Measurements from ENCODE around the gene CBX5.

Gene CBX5

DNA sequence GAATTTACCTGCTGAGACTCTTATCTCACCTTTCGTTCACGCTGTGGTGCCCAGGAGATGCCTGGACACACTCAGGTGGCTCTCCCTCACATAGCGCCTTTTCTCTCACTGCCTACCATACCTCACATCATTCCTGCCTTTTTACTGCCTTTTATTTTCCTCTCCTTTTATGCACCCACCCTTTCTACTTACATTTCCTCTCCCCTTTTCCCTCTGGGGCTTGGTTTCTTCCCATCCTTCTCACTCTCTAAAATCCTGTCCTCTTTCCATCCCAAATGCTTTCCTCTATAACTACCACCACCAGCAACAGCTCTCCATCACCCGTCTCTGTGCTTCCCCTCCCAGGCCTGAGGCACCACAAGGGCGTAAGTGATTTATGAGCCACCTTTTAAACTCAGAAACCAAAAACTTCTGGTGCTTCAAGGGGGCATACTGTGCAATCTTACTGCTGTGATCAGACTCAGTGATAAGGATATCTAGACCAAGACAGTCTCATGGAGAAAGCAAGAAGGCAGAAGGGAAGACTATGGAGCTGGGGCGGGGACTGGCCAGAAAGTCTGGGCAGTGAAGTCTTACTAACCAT, 58.4 kb downstream of the CBX5 start:
- TF ChIP-seq, protein P1, sequence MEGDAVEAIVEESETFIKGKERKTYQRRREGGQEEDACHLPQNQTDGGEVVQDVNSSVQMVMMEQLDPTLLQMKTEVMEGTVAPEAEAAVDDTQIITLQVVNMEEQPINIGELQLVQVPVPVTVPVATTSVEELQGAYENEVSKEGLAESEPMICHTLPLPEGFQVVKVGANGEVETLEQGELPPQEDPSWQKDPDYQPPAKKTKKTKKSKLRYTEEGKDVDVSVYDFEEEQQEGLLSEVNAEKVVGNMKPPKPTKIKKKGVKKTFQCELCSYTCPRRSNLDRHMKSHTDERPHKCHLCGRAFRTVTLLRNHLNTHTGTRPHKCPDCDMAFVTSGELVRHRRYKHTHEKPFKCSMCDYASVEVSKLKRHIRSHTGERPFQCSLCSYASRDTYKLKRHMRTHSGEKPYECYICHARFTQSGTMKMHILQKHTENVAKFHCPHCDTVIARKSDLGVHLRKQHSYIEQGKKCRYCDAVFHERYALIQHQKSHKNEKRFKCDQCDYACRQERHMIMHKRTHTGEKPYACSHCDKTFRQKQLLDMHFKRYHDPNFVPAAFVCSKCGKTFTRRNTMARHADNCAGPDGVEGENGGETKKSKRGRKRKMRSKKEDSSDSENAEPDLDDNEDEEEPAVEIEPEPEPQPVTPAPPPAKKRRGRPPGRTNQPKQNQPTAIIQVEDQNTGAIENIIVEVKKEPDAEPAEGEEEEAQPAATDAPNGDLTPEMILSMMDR (IDR thresholded peaks at IDR 0.05; ENCODE audit: insufficient read depth, low read depth, low read length, missing control alignments), result no peak
- DNase-seq (ENCODE audit: low read depth), result no peak
- no peak overlapping the region for H3K4me3 ChIP-seq (ENCODE audit: low read depth, low read length)

DNA sequence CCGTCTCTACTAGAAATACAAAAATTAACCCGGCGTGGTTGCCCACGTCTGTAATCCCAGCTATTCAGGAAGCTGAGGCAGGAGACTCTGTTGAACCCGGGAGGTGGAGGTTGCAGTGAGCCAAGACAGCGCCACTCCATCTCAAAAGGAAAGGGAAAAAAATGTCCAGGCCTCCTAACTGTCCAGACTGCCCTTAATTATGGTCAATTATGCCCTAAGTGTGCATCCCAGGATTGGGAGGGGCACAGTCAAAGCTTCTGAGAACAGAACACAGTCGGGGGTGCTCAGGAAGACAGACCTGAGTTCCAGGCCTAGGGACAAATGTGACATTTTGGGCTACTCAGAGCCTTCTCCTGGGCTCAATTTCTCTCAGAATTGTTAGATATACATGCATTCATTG, 59.4 kb downstream of the CBX5 start:
- TF ChIP-seq, protein P1 (IDR thresholded peaks at IDR 0.05; ENCODE audit: insufficient read depth, low read depth, low read length, missing control alignments), result no peak
- H3K4me3 ChIP-seq (ENCODE audit: low read depth, low read length), result no peak overlapping the region
- no peak for DNase-seq (ENCODE audit: low read depth)

DNA sequence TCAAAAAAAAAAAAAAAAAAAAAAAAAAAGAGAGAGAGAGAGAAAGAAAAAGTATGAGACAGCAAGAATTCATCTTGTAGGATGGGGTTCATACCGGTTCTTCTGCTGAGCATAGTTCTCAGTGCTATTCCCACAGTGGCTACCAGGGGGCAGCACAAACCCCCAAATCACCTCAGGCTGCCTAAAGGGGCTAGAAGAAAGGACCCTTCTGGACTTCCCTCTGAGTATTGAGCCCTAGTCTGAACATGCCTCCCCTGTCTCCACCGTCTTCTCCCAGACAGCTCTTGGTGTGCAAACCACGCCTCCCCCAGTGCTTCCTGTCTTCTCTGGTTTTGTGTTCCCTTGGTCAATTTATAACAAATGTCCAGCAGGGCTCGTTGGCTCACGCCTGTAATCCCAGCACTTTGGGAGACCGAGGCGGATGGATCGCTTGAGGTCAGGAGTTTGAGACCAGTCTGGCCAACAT, 59.8 kb downstream of the CBX5 start:
- TF ChIP-seq, protein P1 (IDR thresholded peaks at IDR 0.05; ENCODE audit: insufficient read depth, low read depth, low read length, missing control alignments), result peak; percentile 86
- peak; percentile 78 for DNase-seq (ENCODE audit: low read depth)
- H3K4me3 ChIP-seq (ENCODE audit: low read depth, low read length), result no peak overlapping the region

DNA sequence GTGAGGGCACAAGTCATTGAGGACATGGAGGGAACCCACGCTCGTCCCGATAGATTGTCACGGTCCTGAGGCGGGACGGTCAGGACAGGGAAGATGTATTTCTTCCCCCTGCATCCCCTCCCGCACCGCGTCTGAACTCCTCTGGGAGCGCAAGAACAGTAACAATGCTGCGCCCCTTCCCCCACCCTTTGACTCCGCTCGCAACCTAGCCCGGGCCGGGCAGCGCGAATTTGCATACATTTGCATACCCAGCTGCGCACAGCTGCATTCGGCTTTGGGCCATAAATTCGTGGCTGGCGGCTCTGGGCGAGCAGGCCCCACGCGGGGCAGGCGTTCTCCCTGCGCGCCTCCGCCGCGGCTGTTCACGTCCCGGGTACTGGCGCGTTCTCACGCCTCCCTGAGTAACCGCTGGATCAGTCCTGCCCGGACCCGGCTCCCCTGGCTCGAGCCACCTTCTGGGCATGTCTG, 62.1 kb downstream of the CBX5 start:
- H3K4me3 ChIP-seq (ENCODE audit: low read depth, low read length), result peak overlapping the region; percentile 41
- peak; percentile 80 for DNase-seq (ENCODE audit: low read depth)
- TF ChIP-seq, protein P1 (IDR thresholded peaks at IDR 0.05; ENCODE audit: insufficient read depth, low read depth, low read length, missing control alignments), result peak; percentile 3

DNA sequence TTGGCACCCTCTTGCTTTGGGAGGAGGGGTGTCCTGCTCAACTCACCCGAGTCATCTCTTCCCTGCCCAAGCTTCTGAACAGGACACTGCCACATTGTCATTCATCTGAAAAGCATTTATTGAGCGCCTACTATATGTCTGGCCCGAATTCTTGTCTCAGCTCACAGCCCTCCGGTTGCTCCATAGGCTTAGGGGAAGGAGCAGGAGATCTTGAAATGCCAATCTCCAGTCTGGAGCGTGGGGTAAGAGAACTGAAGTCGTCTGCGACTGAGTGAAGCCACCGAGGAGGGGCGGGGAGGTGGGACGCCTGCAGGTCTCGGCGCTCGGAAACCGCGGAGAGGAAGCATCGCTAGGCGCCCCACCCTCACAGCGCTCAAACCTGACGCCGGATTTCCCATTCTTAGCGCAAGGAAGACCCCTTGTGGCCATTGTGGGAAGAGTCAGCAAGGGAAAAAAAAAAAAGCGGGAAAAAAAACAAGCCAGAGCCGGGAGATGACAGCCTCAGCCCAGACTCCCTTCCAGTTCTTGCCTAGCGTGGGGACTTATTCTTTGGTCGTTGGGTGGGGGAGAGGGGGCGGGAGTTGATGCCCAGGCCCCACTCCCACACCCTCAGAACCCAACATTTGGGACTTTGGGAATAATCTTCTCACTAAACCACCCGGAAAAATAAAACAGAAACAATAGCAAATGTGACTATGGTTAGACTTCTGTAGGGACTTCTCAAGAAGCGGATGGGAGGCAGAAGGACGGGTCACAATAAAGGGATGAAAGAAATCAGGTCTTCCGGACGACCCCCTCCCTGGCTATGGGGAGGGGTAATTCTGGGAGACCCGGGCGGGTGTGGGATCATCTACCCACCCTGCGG, 62.9 kb downstream of the CBX5 start:
- TF ChIP-seq, protein P1 (IDR thresholded peaks at IDR 0.05; ENCODE audit: insufficient read depth, low read depth, low read length, missing control alignments), result peak; percentile 58
- DNase-seq (ENCODE audit: low read depth), result peak; percentile 89
- peak overlapping the region; percentile 41 for H3K4me3 ChIP-seq (ENCODE audit: low read depth, low read length)

DNA sequence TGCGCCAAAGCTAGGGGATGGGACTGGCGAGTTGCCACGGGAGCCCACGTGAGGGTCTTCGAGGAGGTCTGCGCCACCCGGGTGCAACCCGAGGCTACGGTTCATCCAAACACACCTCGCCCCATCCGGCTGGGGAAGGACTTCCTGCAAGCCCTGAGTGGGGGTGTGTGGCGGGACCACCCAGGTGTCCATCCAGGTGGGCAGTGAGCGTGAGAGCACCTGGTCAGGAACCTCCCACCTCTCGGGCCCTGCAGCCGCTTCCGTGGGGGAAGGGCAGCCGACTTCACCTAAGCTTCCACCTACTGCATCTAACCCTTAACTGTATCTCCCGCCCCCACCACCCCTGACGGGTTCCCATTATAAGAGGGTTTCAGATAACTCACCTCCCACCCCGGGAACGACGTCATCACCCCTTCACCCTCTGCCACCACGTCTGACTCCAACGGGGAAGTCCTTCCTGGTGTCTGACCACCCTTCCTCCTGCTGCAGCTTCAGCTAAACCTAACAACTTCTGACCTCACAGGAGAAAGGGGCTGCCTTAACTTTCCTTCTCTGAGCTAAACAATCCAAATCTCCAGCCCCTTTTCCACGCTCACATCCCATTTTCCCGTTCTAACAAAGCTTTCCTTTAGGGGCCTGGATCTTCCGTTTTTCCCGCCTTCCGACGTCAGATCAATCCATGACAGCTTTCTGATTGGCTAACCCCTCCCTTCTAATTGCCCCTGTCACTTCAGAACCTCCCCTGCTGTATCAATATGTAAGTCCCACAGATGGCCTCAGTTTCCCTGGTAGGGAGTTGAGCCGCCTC, 63.7 kb downstream of the CBX5 start:
- TF ChIP-seq, protein P1 (IDR thresholded peaks at IDR 0.05; ENCODE audit: insufficient read depth, low read depth, low read length, missing control alignments), result no peak
- H3K4me3 ChIP-seq (ENCODE audit: low read depth, low read length), result peak overlapping the region; percentile 41
- DNase-seq (ENCODE audit: low read depth), result peak; percentile 51
